NOMO-1 (cell line): ENCODE measurements around the gene NAPG.
"Not testable (repeated sequence)": the region's sequence is repeated elsewhere in the genome, so short reads cannot be mapped to it uniquely, and the experiment has no call there.

ENCODE experiments used
- DNase-seq, 2 experiments: peaks; one replicate each; lab custom pipeline; 2025; ENCODE audit not compliant: unreplicated experiment in 2 of 2; lab: John Stamatoyannopoulos, UW

The NAPG gene

DNA sequence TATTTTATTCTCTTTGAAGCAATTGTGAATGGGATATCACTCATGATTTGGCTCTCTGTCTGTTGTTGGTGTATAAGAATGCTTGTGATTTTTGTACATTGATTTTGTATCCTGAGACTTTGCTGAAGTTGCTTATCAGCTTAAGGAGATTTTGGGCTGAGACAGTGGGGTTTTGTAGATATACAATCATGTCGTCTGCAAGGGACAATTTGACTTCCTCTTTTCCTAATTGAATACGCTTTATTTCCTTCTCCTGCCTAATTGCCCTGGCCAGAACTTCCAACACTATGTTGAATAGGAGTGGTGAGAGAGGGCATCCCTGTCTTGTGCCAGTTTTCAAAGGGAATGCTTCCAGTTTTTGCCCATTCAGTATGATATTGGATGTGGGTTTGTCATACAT lies 48.6 kb downstream of the NAPG start:
- not testable (repeated sequence) for DNase-seq

DNA sequence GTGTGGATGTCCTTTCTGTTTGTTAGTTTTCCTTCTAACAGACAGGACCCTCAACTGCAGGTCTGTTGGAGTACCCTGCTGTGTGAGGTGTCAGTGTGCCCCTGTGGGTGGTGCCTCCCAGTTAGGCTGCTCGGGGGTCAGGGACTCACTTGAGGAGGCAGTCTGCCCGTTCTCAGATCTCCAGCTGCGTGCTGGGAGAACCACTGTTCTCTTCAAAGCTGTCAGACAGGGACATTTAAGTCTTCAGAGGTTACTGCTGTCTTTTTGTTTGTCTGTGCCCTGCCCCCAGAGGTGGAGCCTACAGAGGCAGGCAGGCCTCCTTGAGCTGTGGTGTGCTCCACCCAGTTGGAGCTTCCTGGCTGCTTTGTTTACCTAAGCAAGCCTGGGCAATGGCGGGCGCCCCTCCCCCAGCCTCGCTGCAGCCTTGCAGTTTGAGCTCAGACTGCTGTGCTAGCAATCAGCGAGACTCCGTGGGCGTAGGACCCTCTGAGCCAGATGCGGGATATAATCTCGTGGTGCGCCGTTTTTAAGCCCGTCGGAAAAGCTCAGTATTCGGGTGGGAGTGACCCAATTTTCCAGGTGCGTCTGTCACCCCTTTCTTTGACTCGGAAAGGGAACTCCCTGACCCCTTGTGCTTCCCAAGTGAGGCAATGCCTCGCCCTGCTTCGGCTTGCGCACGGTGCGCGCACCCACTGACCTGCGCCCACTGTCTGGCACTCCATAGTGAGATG lies 52.2 kb downstream of the NAPG start:
- DNase-seq, result not testable (repeated sequence)

DNA sequence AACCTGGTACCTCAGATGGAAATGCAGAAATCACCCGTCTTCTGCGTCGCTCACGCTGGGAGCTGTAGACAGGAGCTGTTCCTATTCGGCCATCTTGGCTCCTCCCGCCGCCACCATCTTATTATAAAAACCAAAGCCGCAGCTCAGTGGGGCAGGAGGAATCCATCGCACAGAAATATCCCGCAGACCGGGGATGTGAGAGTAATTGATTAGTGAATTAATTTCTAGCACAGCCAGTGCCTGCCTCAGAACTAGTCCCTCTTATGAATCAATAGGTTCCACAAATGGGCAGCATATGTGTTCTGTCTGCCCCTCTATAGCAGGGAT lies 52.7 kb downstream of the NAPG start:
- DNase-seq, result not testable (repeated sequence)

DNA sequence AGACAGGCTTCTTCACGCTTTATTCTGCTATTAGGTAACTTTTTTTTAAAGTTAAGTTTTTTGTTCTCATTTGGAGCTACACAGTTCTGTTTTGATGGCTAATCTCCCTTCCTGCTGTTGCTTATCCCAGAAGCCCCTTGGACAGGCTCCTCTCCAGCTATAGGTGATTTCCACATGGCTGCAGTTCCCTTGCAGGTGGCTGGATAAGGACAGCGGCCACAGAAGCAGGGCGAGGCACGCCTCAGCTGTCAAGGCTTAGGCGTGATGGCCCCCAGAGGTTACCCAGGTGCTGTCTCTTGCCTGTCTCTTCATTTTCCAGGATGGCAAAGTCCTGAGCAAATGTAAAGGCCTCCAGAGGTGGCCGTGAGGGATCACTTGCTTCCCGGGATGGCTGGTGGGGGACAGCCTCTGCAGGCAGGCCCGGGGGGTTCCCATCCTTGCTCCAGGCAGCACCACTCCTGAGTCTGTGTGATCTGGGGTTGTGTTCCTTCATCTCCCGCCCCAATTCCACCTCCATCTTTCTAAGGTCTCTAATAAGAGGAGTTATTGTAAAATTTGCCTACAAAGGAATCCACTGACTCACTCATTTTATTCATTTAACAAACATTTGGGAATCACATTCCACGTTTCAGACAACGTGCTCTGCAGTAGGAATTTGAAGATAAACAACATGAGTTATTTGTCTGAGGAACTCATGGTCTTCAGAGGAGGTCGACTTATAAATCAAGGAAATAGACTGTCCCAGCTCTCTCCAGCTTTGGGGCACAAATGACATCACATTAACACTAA lies 53.4 kb downstream of the NAPG start:
- DNase-seq, result no peak

DNA sequence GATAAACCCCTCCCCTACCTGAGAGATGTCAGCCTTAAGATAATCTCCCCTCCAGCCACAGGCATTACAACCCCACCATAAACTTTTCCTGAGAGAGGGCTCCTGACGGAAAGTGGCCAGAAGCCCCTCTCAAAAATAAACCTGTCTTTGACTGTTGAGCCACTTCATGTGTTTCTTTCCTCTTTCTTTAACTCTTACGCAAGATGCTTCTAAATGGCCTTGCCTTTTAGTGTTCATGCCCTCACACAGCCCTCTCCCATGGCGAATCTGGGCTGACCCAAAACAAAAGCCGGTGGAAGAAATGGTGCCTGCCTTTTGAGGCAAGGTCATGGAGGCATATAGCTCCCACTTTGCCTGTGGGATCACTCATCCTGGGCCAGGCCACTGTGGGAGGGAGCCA lies 54.4 kb downstream of the NAPG start:
- no peak for DNase-seq

DNA sequence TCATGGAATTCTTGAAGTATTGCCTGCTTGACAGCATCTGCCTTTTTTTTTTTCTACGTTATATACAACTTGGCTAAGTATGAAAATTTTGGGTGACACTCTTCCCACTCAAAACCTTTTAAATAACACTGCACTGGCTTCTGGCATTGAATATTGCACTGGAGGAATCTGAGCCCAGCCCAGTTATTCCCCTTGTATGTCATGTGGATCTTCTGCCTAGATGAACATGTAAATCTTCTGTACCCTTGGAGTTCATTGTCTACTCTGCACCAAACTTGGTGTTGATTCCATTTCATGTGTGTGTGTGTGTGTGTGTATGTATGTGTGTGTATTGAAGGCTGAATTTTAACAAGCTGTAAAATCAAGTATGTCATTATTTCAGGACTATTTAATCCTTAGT lies 59.4 kb downstream of the NAPG start:
- DNase-seq, result no peak

DNA sequence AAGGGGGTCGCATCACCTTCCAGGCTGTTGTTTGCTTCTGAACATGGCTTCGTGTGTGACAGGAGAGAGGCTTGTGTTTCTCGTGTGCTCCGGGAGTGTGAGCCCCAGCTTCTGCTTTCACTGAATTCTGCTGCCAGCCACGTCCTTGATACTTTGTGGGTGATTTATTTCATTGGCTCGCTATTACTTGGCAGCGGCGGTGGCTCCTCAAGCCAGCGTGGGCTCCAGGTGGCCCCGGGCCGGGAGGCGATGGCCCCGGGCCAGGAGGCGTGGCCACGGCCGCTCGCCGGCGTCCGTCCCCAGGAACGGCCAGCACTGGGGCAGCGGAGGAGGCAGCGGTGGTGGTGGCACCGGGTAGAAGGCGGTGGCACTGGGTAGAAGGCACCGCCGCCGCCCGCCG lies 63.1 kb downstream of the NAPG start:
- no peak for DNase-seq

DNA sequence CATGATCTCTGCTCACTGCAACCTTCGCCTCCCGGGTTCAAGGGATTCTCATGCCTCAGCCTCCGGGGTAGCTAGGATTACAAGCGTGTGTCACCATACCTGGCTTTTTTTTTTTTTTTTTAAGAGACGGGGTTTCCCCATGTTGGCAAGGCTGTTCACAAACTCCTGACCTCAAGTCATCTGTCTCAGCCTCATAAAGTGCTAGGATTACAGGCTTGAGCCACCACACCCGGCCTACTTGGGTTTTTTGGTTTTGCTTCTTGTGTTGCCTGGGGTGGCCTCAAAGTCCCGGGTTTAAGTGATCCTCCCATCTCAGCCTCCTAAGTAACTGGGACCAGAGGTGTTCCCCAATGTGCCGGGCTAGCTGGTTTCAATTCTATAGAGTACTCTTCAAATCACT lies 64.6 kb downstream of the NAPG start:
- no peak for DNase-seq

DNA sequence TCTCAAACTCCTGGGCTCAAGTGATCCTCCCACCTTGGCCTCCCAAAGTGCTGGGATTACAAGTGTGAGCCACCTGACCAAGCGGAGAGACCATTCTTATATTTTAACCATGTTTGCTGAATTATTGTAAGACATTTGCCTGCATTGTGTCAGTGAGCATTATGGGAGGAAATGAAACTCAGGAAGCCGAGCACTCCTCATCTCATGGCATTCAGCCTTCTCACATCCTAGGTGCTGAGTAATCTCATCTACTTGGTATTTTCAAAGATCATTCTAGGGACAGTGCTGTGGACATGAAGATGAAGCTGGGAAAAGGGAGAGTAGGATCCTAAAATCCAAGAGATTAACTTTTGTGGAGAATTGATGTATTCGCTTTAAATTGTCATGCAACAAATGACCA lies 66.1 kb downstream of the NAPG start:
- DNase-seq, result peak; percentile 1 to 58

DNA sequence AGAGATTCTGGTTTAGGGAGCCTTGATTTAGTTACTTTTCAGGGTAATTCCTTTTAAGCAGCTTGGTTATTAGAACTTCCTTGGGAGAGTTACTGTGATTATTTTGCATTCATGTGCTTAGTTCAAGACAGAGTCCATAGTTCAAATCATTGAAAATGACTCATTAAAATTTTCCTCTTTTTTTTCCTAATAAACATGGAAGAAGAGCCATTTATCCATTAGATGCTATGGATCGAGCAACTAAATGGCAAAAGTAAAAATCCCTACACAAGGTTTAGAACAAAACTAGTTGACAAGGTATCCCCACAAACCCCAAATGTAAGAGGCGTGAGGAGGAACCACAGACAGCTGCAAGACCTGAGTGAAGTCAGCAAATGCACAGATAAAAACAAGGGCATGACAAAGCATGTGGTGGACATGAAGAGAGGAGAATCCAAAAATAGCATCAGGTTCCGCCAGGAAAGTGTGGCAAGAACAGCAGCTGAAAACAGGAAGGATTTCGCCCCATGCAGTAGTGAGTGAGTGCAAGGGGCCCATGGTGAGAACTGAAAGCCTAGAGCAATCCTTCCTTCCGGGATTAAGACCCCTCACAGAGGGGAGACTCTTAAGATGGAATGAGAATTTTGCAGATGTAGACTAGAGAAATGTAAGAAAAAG lies 67.7 kb downstream of the NAPG start:
- peak; percentile 52 to 77 for DNase-seq

DNA sequence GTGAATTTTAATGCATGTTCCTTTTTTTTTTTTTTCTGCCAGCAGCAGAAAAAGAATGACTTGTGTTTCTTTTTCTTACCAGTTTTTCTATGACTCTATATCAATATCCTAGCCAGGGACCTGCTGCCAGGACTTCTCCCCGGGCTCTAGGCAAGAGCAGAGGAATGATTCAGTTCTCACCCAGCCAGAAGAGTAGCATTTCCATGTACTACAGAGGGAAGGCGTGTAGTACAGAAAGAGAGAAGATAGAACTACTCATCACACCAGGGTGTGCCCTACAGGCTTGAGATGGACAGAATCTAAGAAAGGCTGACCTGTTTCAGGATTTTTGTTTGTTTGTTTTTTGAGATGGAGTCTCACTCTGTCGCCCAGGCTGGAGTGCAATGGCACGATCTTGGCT lies 70.1 kb downstream of the NAPG start:
- DNase-seq, result not testable (repeated sequence)

DNA sequence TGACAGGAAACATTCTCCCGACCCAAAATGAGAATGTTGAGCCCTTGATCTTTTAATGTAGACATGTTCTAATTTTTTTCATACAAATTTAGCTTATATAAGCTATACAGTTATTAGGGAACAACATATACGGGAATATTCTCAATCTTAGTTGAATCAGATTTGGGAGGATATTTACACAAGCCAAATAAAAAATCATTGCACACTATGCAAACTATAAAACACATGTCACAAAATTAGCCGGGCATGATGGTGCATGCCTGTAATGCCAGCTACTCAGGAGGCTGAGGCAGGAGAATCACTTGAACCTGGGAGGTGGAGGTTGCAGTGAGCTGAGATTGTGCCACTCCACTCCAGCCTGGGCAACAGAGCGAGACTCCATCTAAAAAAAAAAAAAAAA lies 71.9 kb downstream of the NAPG start:
- not testable (repeated sequence) for DNase-seq

DNA sequence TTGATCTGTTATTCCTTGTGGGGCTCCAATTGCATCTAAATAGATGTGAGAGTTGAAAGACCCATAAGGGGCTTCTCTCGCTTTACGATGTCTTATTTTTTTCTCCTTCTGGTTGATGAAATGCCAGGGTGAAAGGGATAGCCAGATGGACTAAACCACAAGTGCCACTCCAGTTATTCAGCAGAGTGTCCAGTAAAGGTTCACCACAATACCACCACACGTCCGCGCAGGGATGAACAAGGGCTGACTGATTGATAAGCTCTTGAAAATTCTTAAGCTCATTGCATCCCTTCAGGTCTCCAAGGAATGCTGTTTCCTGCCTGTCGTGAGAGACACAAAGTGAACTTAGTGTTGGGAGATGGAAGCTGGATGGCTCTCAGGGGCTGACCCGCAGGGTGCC lies 74.9 kb downstream of the NAPG start:
- DNase-seq, result not testable (repeated sequence)
